Mesothelial cell of epicardium (in vitro differentiated cells): ENCODE results near the gene IGIP. TPM values are rescaled to one million over a fixed set of nuclear protein-coding genes. Genes with fewer than 3 reads are reported as not detected.

Experiments used
- DNase-seq, 2 experiments: peaks; one replicate each; pipeline ENCODE4 v3.0.0; 2021; ENCODE audit warnings: low spot score in 2 of 2; ENCODE audit not compliant: unreplicated experiment in 2 of 2
- H3K27ac Mint-ChIP-seq: 2 replicates; pipeline ENCODE4 v1.8.0; 2021; ENCODE audit warnings: mixed read lengths
- H3K27me3 Mint-ChIP-seq: 2 replicates; pipeline ENCODE4 v1.8.0; 2021; ENCODE audit warnings: low read depth, mixed read lengths
- H3K36me3 Mint-ChIP-seq: 2 replicates; pipeline ENCODE4 v1.8.0; 2021; ENCODE audit warnings: mixed read lengths
- H3K4me1 Mint-ChIP-seq: 2 replicates; pipeline ENCODE4 v1.8.0; 2021; ENCODE audit warnings: mixed read lengths
- H3K4me3 Mint-ChIP-seq: 2 replicates; pipeline ENCODE4 v1.8.0; 2021; ENCODE audit warnings: mild to moderate bottlenecking, moderate library complexity, mixed read lengths
- H3K9me3 Mint-ChIP-seq: 2 replicates; pipeline ENCODE4 v1.8.0; 2021; ENCODE audit warnings: mixed read lengths
- CTCF ChIP-seq: fragments of 200-600 bp; sonication (generic); IDR thresholded peaks from one replicate; pipeline ENCODE4 v1.5.0; 2021; ENCODE audit warnings: antibody characterized with exemption; ENCODE audit not compliant: unreplicated experiment
- total RNA-seq: library from RNA; stranded (reverse); gene quantifications from 3 replicates; pipeline ENCODE4 v1.2.1, GENCODE V29; 2021

The IGIP gene
- total RNA-seq, 1 donor from 2014 or later = 2.8 TPM

GRCh38 chr5:140104100-140104499, 21.6 kb upstream of the IGIP start:
- no peak for DNase-seq
- H3K27me3 Mint-ChIP-seq = peaks cover 70% of the 10 kb centered on the region
- no peak overlapping the region for H3K27ac Mint-ChIP-seq
- no peaks in the 10 kb centered on the region for H3K9me3 Mint-ChIP-seq
- no peak for TF ChIP-seq CTCF
- no peak overlapping the region for H3K4me3 Mint-ChIP-seq
- H3K4me1 Mint-ChIP-seq = peaks cover 21% of the 10 kb centered on the region
- no peaks in the 10 kb centered on the region for H3K36me3 Mint-ChIP-seq

DNA sequence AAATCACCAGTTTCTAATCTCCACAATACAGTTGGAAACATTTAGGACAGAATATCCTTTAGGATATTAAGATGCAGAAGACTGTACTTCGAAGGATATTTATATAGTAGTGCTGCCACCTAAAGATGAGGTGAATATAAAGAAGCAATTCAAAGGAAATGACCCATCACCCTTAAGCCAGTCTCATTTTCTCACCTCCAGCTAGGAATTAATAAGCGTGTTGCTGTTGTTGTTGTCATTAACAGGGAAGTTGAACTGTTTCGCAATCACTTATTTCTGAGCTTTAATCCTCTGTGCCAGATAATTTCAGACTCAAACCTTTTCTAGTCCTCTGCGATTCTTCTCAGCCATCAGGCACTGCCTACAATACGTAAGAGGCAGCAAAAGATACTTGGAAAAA, 19.6 kb upstream of the IGIP start:
- H3K9me3 Mint-ChIP-seq = no peaks in the 10 kb centered on the region
- H3K4me1 Mint-ChIP-seq = peaks cover 25% of the 10 kb centered on the region
- H3K27ac Mint-ChIP-seq = no peak overlapping the region
- H3K36me3 Mint-ChIP-seq = no peaks in the 10 kb centered on the region
- peaks cover 75% of the 10 kb centered on the region for H3K27me3 Mint-ChIP-seq
- TF ChIP-seq CTCF = no peak
- peak overlapping the region; percentile 78 for H3K4me3 Mint-ChIP-seq
- no peak for DNase-seq

DNA sequence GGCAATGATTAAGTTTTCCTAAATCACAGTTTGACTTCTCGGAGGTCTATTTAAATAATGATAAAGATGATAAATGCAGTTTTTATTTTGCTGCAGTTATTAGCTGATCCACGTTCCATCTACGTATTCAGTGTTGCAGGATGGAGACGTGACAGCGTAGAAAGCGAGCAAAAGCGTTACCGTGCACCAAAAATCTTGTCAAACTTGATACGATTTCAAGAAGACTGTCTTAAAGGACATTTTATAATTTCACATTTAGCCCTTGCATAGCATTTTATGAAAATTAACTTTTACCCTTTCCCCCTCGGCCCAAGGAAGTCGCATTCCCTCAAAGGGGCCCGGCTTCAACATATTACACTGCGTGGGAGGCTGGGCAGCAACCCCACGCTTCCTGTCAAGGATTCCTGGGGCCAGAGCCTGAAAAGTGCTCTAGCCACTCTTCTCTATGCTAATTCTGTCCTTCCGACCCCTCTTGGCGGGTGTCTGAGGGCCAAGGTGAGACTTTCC, 18.9 kb upstream of the IGIP start:
- no peaks in the 10 kb centered on the region for H3K9me3 Mint-ChIP-seq
- peaks cover 25% of the 10 kb centered on the region for H3K4me1 Mint-ChIP-seq
- peak overlapping the region; percentile 78 for H3K4me3 Mint-ChIP-seq
- DNase-seq = no peak
- peak overlapping the region; percentile 97 for H3K27ac Mint-ChIP-seq
- peaks cover 79% of the 10 kb centered on the region for H3K27me3 Mint-ChIP-seq
- TF ChIP-seq CTCF = no peak
- no peaks in the 10 kb centered on the region for H3K36me3 Mint-ChIP-seq

- peak overlapping the region; percentile 78 for H3K4me3 Mint-ChIP-seq
- no peaks in the 10 kb centered on the region for H3K9me3 Mint-ChIP-seq
- peaks cover 82% of the 10 kb centered on the region for H3K27me3 Mint-ChIP-seq
- no peak for TF ChIP-seq CTCF
- no peaks in the 10 kb centered on the region for H3K36me3 Mint-ChIP-seq
- H3K27ac Mint-ChIP-seq = peak overlapping the region; percentile 97
- peaks cover 25% of the 10 kb centered on the region for H3K4me1 Mint-ChIP-seq
- peak; percentile 80 to 90 for DNase-seq
These were observed 18.2 kb upstream of the IGIP start for GRCh38 chr5:140107312-140108092.

GRCh38 chr5:140108093-140109017, 17.4 kb upstream of the IGIP start:
- H3K4me1 Mint-ChIP-seq = peaks cover 31% of the 10 kb centered on the region
- peaks cover 85% of the 10 kb centered on the region for H3K27me3 Mint-ChIP-seq

More at GRCh38 chr5:140108093-140109017, 17.4 kb upstream of the IGIP start:
- H3K27ac Mint-ChIP-seq = peak overlapping the region; percentile 82
- H3K36me3 Mint-ChIP-seq = no peaks in the 10 kb centered on the region
- peak overlapping the region; percentile 78 for H3K4me3 Mint-ChIP-seq
- TF ChIP-seq CTCF = no peak
- DNase-seq = no peak
- no peaks in the 10 kb centered on the region for H3K9me3 Mint-ChIP-seq
